Measurements from ENCODE around the gene CHST10. TPM values are rescaled to one million over a fixed set of nuclear protein-coding genes. Genes with fewer than 3 reads are reported as not detected.

The CHST10 gene
- total RNA-seq, 4 donors from 2014 or later = 10.8 to 17.0 (median 13.5) TPM

Small RNA genes lying within 50 kb of the gene (small RNA-seq; reads per million reads assigned to genes)
- gene AC012493.2 (0 reads per million in 3 donors), gene AC012493.3 (0 reads per million in 3 donors)

Other genes starting within 250 kb of the CHST10 start
- gene LONRF2, start 95.2 kb downstream of the CHST10 start, total RNA-seq = 10 to 100 TPM; 33.6 to 45.1 (median 39.5) TPM
- not detected for gene NMS, start 52.8 kb upstream of the CHST10 start, total RNA-seq
- gene PDCL3, start 145.3 kb upstream of the CHST10 start, total RNA-seq = 10 to 100 TPM; 46.3 to 82.6 (median 61.3) TPM

All from esophagus muscularis mucosa (tissue), 4 donors.